Upper lobe of right lung (tissue), 1 donor: ENCODE measurements around the gene BSND. TPM values are rescaled to one million over a fixed set of nuclear protein-coding genes. Genes with fewer than 3 reads are reported as not detected.

ENCODE experiments used
- ATAC-seq: fragments of 200-7000 bp; cut with Tn5 transposase; one replicate; pipeline ENCODE4 v1.9.1; 2020; ENCODE audit warnings: mild to moderate bottlenecking, moderate library complexity
- DNase-seq: peaks from one replicate; pipeline ENCODE4 v3.0.0-alpha.2; 2020
- H3K27ac ChIP-seq: fragments of 200-600 bp; one replicate; pipeline ENCODE4 v1.8.0; 2022
- H3K27me3 ChIP-seq: fragments of 200-600 bp; one replicate; pipeline ENCODE4 v1.8.0; 2022; ENCODE audit warnings: mild to moderate bottlenecking
- H3K36me3 ChIP-seq: fragments of 200-600 bp; one replicate; pipeline ENCODE4 v1.8.0; 2022
- H3K4me1 ChIP-seq: fragments of 200-600 bp; one replicate; pipeline ENCODE4 v1.8.0; 2022
- H3K4me3 ChIP-seq: fragments of 200-600 bp; one replicate; pipeline ENCODE4 v1.8.0; 2022; ENCODE audit warnings: mild to moderate bottlenecking
- H3K9me3 ChIP-seq: fragments of 200-600 bp; one replicate; pipeline ENCODE4 v1.8.0; 2022
- CTCF ChIP-seq: fragments of 200-600 bp; IDR thresholded peaks from one replicate; pipeline ENCODE4 v1.8.0; 2022; ENCODE audit warnings: antibody characterized with exemption
- intact Hi-C: fragments of 100-400 bp; cut with DNase I; formaldehyde crosslinking; loops from one replicate; pipeline ENCODE4 v1.11.0; 2022
- total RNA-seq: library from RNA; stranded (reverse); fragmentation: NEBNext Ultra II Directional; extraction: Animal tissue kit (Norgen Biotek cat#: 25700); gene quantifications from one replicate; pipeline ENCODE4 v1.2.1, GENCODE V29; 2021
- donor health status: DM: no; HTN: yes; CAD: no; lungs with severe emphysema.

Gene BSND
- total RNA-seq, 1 donor from 2014 or later = not detected

- H3K4me3 ChIP-seq = no peak overlapping the region
- no peak overlapping the region for H3K27ac ChIP-seq
- ATAC-seq (no peak), DNase-seq (no peak)
- TF ChIP-seq CTCF = no peak
- no peaks in the 10 kb centered on the region for H3K36me3 ChIP-seq
- intact Hi-C loops = no loop called here
- no peaks in the 10 kb centered on the region for H3K9me3 ChIP-seq
- H3K4me1 ChIP-seq = no peaks in the 10 kb centered on the region
- H3K27me3 ChIP-seq = no peaks in the 10 kb centered on the region
Measured at GRCh38 chr1:54976747-54977146, 22.0 kb upstream of the BSND start.

GRCh38 chr1:54977533-54978297 lies 21.0 kb upstream of the BSND start:
- TF ChIP-seq CTCF = no peak
- ATAC-seq = no peak
- H3K27ac ChIP-seq = no peak overlapping the region

GRCh38 chr1:54978528-54979326 lies 20.0 kb upstream of the BSND start:
- no peaks in the 10 kb centered on the region for H3K4me1 ChIP-seq
- intact Hi-C loops = no loop called here
- no peak for TF ChIP-seq CTCF
- no peak overlapping the region for H3K4me3 ChIP-seq
- H3K27me3 ChIP-seq = no peaks in the 10 kb centered on the region
- no peak overlapping the region for H3K27ac ChIP-seq
- H3K9me3 ChIP-seq = no peaks in the 10 kb centered on the region
- no peaks in the 10 kb centered on the region for H3K36me3 ChIP-seq
- DNase-seq (peak; percentile 52), ATAC-seq (no peak)

More at GRCh38 chr1:54977533-54978297, 21.0 kb upstream of the BSND start:
- intact Hi-C loops = no loop called here
- no peaks in the 10 kb centered on the region for H3K9me3 ChIP-seq
- no peaks in the 10 kb centered on the region for H3K27me3 ChIP-seq
- no peaks in the 10 kb centered on the region for H3K4me1 ChIP-seq
- H3K36me3 ChIP-seq = no peaks in the 10 kb centered on the region
- no peak for DNase-seq
- no peak overlapping the region for H3K4me3 ChIP-seq

GRCh38 chr1:54979327-54979891 lies 19.3 kb upstream of the BSND start:
- intact Hi-C loops = no loop called here
- no peak overlapping the region for H3K27ac ChIP-seq
- no peaks in the 10 kb centered on the region for H3K4me1 ChIP-seq
- ATAC-seq = no peak
- DNase-seq = peak; percentile 22
- no peaks in the 10 kb centered on the region for H3K27me3 ChIP-seq
- no peak overlapping the region for H3K4me3 ChIP-seq
- TF ChIP-seq CTCF = no peak
- H3K36me3 ChIP-seq = no peaks in the 10 kb centered on the region
- no peaks in the 10 kb centered on the region for H3K9me3 ChIP-seq

- Histone ChIP-seq H3K4me3 (peak overlapping the region; percentile 50), H3K4me1 (no peaks in the 10 kb centered on the region), H3K36me3 (no peaks in the 10 kb centered on the region), H3K27ac (no peak overlapping the region), H3K9me3 (no peaks in the 10 kb centered on the region), H3K27me3 (no peaks in the 10 kb centered on the region)
- intact Hi-C loops = no loop called here
- no peak for DNase-seq
- ATAC-seq = no peak
- no peak for TF ChIP-seq CTCF
Measured at GRCh38 chr1:54980046-54980527, 18.6 kb upstream of the BSND start.
